Stimulated activated CD8-positive, alpha-beta memory T cell treated with anti-CD3 and anti-CD28 coated beads, Interleukin-12 subunit alpha, Interleukin-12 subunit beta, amount 100 ng/mL, for 4 hours (primary cell): ENCODE results near the gene FGD5.
A peak's percentile ranks its signal among the peaks of the same experiment; 100 is the strongest.

Experiments
- DNase-seq: peaks from one replicate; pipeline ENCODE4 v3.0.0-alpha.2; 2020; ENCODE audit warnings: low read depth

Gene FGD5

GRCh38 chr3:14927308-14927707 is 108.5 kb downstream of the FGD5 start:
- DNase-seq = no peak

GRCh38 chr3:14929310-14930074 is 110.7 kb downstream of the FGD5 start:
- no peak for DNase-seq

- DNase-seq = no peak
Observed at GRCh38 chr3:14933820-14934425, 115.2 kb downstream of the FGD5 start.

- DNase-seq = no peak
Observed at GRCh38 chr3:14935592-14936345, 117.0 kb downstream of the FGD5 start.

- DNase-seq = no peak
Observed at GRCh38 chr3:14938954-14939353, 120.2 kb downstream of the FGD5 start.

- no peak for DNase-seq
Observed at GRCh38 chr3:14941871-14942270, 123.1 kb downstream of the FGD5 start.

GRCh38 chr3:14943042-14943441 is 124.3 kb downstream of the FGD5 start:
- DNase-seq = no peak

GRCh38 chr3:14946236-14946635 is 127.5 kb downstream of the FGD5 start:
- no peak for DNase-seq

GRCh38 chr3:14946739-14947099 is 128.0 kb downstream of the FGD5 start:
- DNase-seq = no peak

GRCh38 chr3:14947100-14947885 is 128.5 kb downstream of the FGD5 start, which contains the start of gene NR2C2:
Gene NR2C2, plus strand, starts transcription at chr3:14947583. Its CDS starts 56,332 bp downstream, at chr3:15003915.
- peak; percentile 81 for DNase-seq

- peak; percentile 92 for DNase-seq
Observed at GRCh38 chr3:14947886-14948608, 129.3 kb downstream of the FGD5 start.

GRCh38 chr3:14948609-14949038 is 129.9 kb downstream of the FGD5 start:
- no peak for DNase-seq

- no peak for DNase-seq
Observed at GRCh38 chr3:14949126-14949525, 130.4 kb downstream of the FGD5 start.

- DNase-seq = no peak
Observed at GRCh38 chr3:14950274-14950673, 131.5 kb downstream of the FGD5 start.

GRCh38 chr3:14957153-14957552 is 138.4 kb downstream of the FGD5 start:
- DNase-seq = no peak

GRCh38 chr3:14957925-14958324 is 139.2 kb downstream of the FGD5 start:
- no peak for DNase-seq

- no peak for DNase-seq
Observed at GRCh38 chr3:14959359-14959943, 140.7 kb downstream of the FGD5 start.

GRCh38 chr3:14962762-14963161 is 144.0 kb downstream of the FGD5 start:
- no peak for DNase-seq

- no peak for DNase-seq
Observed at GRCh38 chr3:14967285-14967684, 148.5 kb downstream of the FGD5 start.

- no peak for DNase-seq
Observed at GRCh38 chr3:14969671-14970070, 150.9 kb downstream of the FGD5 start.

- no peak for DNase-seq
Observed at GRCh38 chr3:14976317-14976716, 157.6 kb downstream of the FGD5 start.
